SJSA1 (cell line): Measurements from ENCODE around the gene ECI1. TPM values are rescaled to one million over a fixed set of nuclear protein-coding genes. Genes with fewer than 3 reads are reported as not detected.

Experiments used
- DNase-seq, 2 experiments: peaks; one replicate each; pipeline ENCODE4 v3.0.0-alpha.2; 2015 to 2020; ENCODE audit warnings: low spot score in 2 of 2, low read depth in 1 of 2
- H3K27ac ChIP-seq: fragments of 250-450 bp; sonication (Bioruptor Pico); 2 replicates; pipeline ENCODE4 v1.5.1; 2020; ENCODE audit warnings: mild to moderate bottlenecking, moderate library complexity
- H3K27me3 ChIP-seq: fragments of 250-450 bp; sonication (Bioruptor Pico); replicated peaks from 2 replicates; pipeline ENCODE4 v1.5.1; 2020; ENCODE audit warnings: mild to moderate bottlenecking, moderate library complexity
- H3K36me3 ChIP-seq: fragments of 250-450 bp; sonication (Bioruptor Pico); 2 replicates; pipeline ENCODE4 v1.5.1; 2020; ENCODE audit warnings: mild to moderate bottlenecking
- H3K4me1 ChIP-seq: fragments of 250-450 bp; sonication (Bioruptor Pico); replicated peaks from 2 replicates; pipeline ENCODE4 v1.6.1; 2021; ENCODE audit warnings: mild to moderate bottlenecking
- H3K4me3 ChIP-seq: fragments of 250-450 bp; sonication (Bioruptor Pico); 2 replicates; pipeline ENCODE4 v1.5.1; 2020; ENCODE audit warnings: mild to moderate bottlenecking
- H3K9me3 ChIP-seq: fragments of 250-450 bp; sonication (Bioruptor Pico); replicated peaks from 2 replicates; pipeline ENCODE4 v1.5.1; 2020; ENCODE audit warnings: mild to moderate bottlenecking
- total RNA-seq: library from RNA; depleted of rRNA; stranded (reverse); fragments of >200 nt; shearing (Covaris generic); gene quantifications from 2 replicates; pipeline ENCODE4 v1.2.3, GENCODE V29; 2014; rRNA removed

ECI1 gene, protein sequence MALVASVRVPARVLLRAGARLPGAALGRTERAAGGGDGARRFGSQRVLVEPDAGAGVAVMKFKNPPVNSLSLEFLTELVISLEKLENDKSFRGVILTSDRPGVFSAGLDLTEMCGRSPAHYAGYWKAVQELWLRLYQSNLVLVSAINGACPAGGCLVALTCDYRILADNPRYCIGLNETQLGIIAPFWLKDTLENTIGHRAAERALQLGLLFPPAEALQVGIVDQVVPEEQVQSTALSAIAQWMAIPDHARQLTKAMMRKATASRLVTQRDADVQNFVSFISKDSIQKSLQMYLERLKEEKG
- 80.2 and 93.3 TPM in 2 replicates for total RNA-seq

DNA sequence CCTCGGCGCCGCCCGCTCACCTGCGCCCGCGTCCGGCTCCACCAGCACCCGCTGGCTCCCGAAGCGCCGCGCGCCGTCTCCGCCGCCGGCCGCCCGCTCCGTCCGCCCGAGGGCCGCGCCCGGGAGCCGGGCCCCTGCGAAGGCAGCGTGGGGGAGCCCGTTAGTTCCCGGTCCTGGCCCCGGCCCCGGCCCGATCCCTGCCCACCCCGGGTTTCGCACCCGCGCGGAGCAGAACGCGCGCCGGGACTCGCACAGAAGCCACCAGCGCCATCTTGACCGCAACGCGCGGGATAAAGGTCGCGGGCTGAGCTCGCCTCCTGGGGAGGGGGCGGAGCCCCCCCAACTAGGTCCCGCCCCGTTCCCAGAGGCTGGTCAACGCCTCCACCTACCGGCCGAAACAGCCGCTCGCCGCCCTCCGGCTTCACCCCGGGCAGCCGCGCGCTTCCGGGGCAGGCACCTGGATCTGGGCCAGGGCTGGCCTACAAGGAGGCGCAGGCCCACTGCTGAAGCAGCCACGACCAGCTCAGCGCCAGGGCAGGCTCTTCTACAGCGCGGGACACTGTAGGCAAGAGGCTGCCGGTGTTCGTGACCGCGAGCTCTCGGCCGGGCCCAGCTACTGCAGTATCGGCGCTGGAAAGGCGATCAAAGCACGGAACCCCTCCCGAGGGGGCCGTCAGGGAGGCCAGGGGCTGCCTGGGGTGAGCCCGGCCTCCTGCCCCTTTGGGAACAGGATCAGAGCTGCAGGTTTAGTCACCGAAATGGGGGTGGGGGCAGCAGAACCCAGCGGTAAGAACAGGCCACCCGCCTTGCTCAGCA is at the start of gene ECI1:
ECI1 (minus strand) TSS at position 292 of the 816 bp plus-strand sequence; CDS start at position 271, 21 bp downstream.
- H3K4me1 ChIP-seq: peaks cover 13% of the 10 kb centered on the region
- H3K27ac ChIP-seq: peak within 1 kb of the TSS; percentile 31
- DNase-seq: peak; percentile 97 to 98
- H3K4me3 ChIP-seq: peak within 1 kb of the TSS; percentile 76
- H3K9me3 ChIP-seq: no peaks in the 10 kb centered on the region
- H3K36me3 ChIP-seq: peaks cover 73% of the 10 kb centered on the region
- H3K27me3 ChIP-seq: no peaks in the 10 kb centered on the region

DNA sequence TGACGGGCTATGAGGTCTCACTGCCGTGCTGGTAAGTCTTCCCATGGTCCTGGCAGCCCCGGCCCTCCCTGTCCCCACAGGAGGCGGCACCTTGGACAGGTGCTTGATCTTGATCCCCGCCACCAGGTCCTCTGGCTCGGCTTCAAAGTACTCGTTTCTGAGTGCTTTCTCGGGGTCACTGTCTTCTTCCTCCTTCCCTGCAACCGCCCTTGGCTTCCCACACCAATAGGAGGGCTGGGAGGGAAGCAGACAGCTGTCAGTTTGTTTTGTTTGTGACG is 48.5 kb upstream of the ECI1 start:
- Histone ChIP-seq H3K27me3 (peaks cover 29% of the 10 kb centered on the region), H3K4me3 (no peak overlapping the region), H3K36me3 (no peaks in the 10 kb centered on the region), H3K4me1 (no peaks in the 10 kb centered on the region), H3K9me3 (no peaks in the 10 kb centered on the region), H3K27ac (no peak overlapping the region)
- no peak for DNase-seq

DNA sequence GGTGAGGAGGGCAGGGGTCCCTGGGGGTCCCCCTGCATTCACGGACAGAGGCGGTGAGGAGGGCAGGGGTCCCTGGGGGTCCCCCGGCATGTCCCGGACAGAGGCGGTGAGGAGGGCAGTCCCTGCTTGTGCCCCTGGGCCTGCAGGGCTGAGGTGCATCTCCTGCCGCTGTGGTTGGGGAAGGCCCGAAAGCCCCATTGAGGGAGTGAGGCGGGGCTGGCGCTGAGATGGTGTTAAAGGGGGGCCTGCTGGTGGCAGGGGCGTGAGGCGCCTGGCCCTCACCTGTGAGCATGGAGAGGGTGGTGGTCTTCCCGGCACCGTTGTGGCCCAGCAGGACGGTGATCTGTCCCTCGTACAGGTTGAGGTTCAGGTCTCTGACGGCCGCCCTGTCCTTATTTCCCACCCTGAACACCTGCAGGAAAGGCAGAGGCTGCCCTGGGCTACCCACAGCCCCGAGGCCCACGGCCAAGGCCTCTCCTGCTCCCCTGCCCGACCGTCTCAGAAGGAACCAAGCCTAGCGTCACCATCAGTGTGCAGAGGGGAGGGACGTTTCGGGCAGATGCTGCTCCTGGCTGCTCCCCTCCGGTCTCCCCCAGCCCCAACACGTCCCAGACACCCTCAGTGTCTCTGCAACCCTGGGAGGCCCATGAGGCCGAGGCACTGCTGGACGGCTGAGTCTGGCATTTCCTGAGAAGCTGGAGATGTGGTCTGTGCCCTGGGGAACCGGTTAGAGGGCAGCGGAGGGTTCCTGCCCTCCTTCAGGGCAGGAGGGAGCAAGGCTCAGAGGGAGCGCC is 47.9 kb upstream of the ECI1 start:
- no peaks in the 10 kb centered on the region for H3K9me3 ChIP-seq
- H3K36me3 ChIP-seq: no peaks in the 10 kb centered on the region
- H3K4me3 ChIP-seq: no peak overlapping the region
- H3K27me3 ChIP-seq: peaks cover 32% of the 10 kb centered on the region
- no peaks in the 10 kb centered on the region for H3K4me1 ChIP-seq
- H3K27ac ChIP-seq: no peak overlapping the region
- DNase-seq: no peak

DNA sequence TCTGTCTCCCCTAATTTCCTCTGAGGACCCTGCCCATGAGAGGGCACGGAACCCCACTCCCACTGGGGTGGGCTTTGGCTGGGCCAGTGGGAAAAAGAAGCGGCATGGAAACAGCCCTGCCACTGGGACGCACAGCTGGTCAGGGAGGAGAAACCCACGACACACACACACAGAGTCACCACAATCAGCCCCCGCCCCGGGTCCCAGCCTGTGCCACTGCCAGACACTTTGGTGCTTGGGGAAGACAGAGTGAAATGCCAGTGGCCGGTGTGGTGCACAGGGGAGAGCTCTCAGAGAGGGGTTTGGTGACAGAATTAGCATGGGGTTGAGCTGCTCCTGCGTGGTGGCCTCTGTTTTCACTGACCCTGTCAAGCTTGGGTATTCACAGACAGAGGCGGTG is 47.2 kb upstream of the ECI1 start:
- Histone ChIP-seq H3K27me3 (peaks cover 32% of the 10 kb centered on the region), H3K4me3 (no peak overlapping the region), H3K9me3 (no peaks in the 10 kb centered on the region), H3K27ac (no peak overlapping the region), H3K4me1 (no peaks in the 10 kb centered on the region), H3K36me3 (no peaks in the 10 kb centered on the region)
- no peak for DNase-seq

DNA sequence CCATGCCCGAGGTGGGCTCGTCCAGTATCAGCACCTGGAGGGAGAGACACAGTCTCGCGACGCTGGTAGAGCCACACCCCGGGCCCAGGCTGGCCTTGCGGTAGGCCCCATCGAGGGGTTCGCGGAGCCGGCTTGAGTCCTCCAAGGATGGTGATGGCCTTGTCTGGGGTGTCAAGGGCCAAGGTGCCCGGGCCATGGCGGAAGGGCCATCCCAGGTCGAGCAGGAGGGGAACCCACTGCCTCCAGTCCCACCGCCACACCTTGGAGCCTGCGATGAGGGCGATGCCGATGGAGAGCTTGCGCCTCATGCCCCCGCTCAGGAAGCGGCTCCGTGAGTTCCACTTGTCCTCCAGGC is 46.1 kb upstream of the ECI1 start:
- DNase-seq: no peak
- Histone ChIP-seq H3K4me3 (no peak overlapping the region), H3K27me3 (peaks cover 33% of the 10 kb centered on the region), H3K9me3 (no peaks in the 10 kb centered on the region), H3K27ac (no peak overlapping the region), H3K36me3 (no peaks in the 10 kb centered on the region), H3K4me1 (no peaks in the 10 kb centered on the region)

DNA sequence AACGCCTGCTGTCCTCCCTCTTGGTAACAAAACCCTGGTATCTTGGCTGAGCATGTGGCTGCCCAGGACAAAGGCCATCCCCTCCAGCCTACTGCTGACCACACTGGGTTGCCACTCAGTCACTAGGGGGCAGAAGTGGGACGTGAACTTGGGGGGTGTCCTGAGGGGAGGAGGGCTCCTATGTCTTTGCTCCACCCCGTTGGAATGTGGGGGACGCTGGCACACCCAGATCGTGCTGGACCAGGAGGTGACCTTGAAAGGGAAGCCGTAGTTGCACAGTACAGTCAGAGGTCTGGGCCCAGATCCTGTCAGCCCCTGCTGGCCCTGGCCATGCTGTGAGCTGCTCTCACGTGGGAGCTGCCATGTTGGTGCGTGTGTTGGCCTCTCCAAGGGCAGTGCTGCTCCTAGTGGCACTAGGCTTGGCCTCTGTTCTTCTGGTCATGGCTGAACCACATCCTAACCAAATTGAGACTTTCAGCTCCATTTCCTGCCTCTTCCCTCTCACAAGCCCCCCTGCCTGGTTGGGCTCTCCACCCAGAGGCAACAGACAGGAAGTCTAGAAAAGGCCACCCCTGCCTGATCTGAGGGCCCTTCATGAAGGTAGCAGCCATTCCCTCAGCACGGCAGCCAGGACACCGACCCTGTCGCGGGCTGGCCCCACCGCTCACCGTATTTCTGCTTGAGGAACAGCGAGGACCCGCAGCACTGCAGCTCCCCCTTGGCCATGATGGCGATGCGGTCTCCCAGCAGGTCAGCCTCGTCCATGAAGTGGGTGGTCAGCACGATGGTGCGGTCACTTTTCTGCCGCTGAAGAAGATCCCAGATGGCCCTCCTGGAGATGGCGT is 45.5 kb upstream of the ECI1 start:
- Histone ChIP-seq H3K9me3 (no peaks in the 10 kb centered on the region), H3K36me3 (no peaks in the 10 kb centered on the region), H3K27ac (no peak overlapping the region), H3K27me3 (peaks cover 35% of the 10 kb centered on the region), H3K4me3 (no peak overlapping the region), H3K4me1 (no peaks in the 10 kb centered on the region)
- DNase-seq: peak in 1 of 2 experiments; percentile 53

DNA sequence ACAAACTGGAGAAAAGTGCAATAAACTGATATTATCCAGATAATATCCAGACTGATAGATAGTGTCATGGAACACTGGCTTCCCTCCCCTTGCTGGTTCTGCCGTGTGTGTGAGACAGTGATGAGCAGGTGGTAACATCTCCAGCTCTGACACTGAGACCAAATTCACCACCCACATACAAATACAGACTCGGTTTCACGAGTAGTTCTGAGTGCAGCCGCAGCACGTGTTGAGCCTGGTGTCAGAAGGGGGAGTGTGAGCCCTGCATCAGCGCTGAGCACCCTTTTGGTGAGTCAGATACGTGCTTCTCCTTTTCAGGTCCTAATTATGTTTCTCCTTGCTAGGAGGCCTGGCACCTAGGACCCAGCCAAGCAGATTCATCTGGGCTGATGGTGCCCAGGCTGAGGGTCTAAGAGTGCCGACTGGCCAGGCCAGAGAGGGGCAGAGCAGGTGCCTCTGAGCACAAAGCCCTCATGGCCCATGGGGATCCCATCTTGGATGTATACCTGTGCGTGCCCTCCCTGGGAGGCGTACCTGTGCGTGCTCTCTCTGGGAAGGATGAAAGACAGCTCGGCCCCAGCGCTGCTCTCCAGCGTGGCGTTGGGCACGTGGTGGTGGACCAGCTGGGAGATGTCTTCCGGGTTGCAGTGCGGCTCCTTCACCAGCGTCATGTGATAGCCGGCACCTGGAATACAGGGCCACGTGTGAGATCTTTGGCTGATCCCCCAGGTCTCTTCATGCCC is 43.8 kb upstream of the ECI1 start:
- H3K27me3 ChIP-seq: peaks cover 34% of the 10 kb centered on the region

DNA sequence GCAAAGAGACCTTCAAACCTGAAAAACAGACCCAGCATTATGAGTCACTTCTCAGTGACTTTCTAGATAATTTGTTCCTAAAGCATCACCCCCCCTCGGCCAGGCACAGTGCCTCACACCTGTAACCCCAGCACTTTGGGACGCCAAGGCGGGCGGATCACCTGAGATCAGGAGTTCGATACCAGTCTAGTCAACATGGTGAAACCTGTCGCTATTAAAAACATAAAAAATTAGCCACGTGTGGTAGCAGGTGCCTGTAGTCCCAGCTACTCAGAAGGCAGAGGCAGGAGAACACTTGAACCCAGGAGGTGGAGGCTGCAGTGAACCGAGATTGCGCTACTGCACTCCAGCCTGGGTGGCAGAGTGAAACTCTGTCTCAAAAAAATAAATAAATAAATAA is 40.8 kb upstream of the ECI1 start:
- Histone ChIP-seq H3K27ac (no peak overlapping the region), H3K9me3 (no peaks in the 10 kb centered on the region), H3K4me1 (no peaks in the 10 kb centered on the region), H3K36me3 (no peaks in the 10 kb centered on the region), H3K27me3 (peaks cover 45% of the 10 kb centered on the region), H3K4me3 (no peak overlapping the region)
- no peak for DNase-seq

More for the DNA sequence above, 43.8 kb upstream of the ECI1 start:
- Histone ChIP-seq H3K27ac (no peak overlapping the region), H3K9me3 (no peaks in the 10 kb centered on the region), H3K4me3 (no peak overlapping the region), H3K36me3 (no peaks in the 10 kb centered on the region), H3K4me1 (no peaks in the 10 kb centered on the region)
- no peak for DNase-seq

DNA sequence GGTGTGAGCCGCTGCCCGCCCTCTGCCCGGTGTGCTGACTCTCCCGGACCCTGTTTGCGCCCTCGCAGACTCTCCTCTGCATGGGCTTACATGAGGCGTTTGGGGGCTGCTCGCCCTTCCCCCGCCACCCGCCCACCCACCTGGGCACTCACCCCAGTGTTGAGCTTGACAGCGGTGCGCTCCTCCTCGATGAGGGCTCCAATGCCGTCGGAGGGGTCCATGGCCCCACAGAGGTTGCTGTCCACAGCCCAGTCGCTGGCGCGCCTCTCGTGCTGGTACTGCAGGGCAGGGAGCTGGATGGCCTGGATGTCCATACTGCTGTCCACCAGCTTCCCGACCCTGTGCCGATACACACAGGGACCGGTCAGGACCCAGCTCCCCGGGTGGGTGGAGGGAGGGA is 37.9 kb upstream of the ECI1 start:
- DNase-seq: no peak
- H3K9me3 ChIP-seq: no peaks in the 10 kb centered on the region

DNA sequence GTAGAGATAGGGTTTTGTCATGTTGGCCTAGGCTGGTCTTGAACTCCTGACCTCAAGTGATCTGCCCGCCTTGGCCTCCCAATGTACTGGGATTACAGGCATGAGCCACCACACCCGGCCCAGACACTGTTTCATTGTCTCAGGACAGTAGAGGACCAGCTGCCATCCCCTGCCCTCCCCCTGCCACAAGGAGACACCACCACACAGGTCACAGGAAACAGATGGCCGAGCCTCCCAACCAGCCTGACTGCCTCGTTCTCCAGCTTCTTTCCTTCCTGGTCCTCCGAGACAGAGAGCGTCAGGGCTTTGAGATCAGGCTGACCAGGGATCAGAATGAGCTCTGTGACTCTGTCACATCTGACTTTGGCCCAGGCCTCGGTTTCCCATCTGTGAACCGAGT is 37.3 kb upstream of the ECI1 start:
- H3K36me3 ChIP-seq: no peaks in the 10 kb centered on the region
- DNase-seq: no peak
- no peak overlapping the region for H3K4me3 ChIP-seq
- H3K27me3 ChIP-seq: peaks cover 73% of the 10 kb centered on the region
- no peak overlapping the region for H3K27ac ChIP-seq
- no peaks in the 10 kb centered on the region for H3K9me3 ChIP-seq
- no peaks in the 10 kb centered on the region for H3K4me1 ChIP-seq

More for the DNA sequence above, 37.9 kb upstream of the ECI1 start:
- H3K36me3 ChIP-seq: no peaks in the 10 kb centered on the region
- no peak overlapping the region for H3K27ac ChIP-seq
- no peak overlapping the region for H3K4me3 ChIP-seq
- H3K27me3 ChIP-seq: peaks cover 67% of the 10 kb centered on the region
- no peaks in the 10 kb centered on the region for H3K4me1 ChIP-seq

DNA sequence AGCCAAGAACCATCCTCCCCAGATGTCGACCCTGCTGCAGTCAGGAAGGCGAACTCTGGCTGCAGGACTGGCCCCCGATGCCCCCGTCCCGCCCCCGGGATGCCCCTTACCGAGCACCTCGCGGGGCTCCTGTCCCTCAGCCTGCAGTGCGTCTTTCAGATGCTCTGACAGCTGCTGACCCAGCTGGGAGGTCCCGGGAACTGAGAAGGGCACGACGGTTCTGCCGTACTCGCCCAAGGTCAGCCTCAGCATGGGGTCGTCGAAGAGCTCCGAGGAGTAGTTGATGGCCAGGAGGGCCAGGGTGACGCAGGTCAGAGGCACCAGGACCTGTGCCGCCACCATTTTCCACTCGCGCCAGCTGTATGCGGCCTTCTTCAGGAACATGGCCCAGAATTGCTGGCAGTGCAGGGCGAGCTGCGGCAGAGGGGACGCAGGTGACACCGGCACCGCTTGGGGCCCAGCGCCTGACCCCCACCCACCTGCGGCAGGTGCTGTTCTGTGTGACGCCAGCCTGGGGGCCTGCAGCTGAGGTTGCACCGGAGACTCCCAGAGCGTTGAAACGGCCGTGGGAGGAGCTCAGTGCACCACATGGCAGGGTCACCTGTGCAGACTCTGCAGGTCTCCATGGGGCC is 36.6 kb upstream of the ECI1 start:
- Histone ChIP-seq H3K27me3 (peaks cover 80% of the 10 kb centered on the region), H3K9me3 (no peaks in the 10 kb centered on the region), H3K36me3 (no peaks in the 10 kb centered on the region), H3K4me1 (no peaks in the 10 kb centered on the region), H3K4me3 (no peak overlapping the region), H3K27ac (no peak overlapping the region)
- no peak for DNase-seq

DNA sequence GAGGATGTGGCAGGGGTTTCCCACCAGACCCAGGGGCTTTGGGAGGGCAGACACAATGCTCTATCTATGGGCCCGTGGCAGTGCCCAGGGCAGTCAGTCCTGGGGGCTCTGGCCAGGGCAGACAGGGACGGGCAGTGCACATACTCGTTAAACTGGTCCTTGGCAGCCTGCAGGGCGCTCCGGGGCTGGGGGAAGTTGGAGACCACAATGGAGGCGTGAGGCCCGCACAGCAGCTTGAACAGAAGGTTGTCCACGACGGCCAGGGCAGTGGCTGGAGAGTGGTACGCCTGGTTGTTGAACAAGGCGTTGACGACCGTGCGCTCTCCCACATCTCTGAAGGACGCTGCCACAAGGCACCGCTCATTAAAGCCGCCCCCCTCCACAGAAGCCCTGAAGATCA is 35.2 kb upstream of the ECI1 start:
- no peak for DNase-seq
- no peaks in the 10 kb centered on the region for H3K9me3 ChIP-seq

More for the DNA sequence above, 35.2 kb upstream of the ECI1 start:
- no peaks in the 10 kb centered on the region for H3K4me1 ChIP-seq
- peaks cover 78% of the 10 kb centered on the region for H3K27me3 ChIP-seq
- no peak overlapping the region for H3K4me3 ChIP-seq
- H3K36me3 ChIP-seq: no peaks in the 10 kb centered on the region
- no peak overlapping the region for H3K27ac ChIP-seq
